HG02938 (cell line): ENCODE results near the gene CCDC88C.

ENCODE experiments used
- ATAC-seq: cut with Tn5 transposase; IDR thresholded peaks from one replicate; pipeline ENCODE4 v1.9.1; 2021; ENCODE audit warnings: mild to moderate bottlenecking, moderate library complexity; ENCODE audit not compliant: unreplicated experiment

The CCDC88C gene

GRCh38 chr14:91365552-91365951 lies 52.1 kb downstream of the CCDC88C start:
- no peak for ATAC-seq

GRCh38 chr14:91364524-91365270 lies 52.9 kb downstream of the CCDC88C start:
- no peak for ATAC-seq

GRCh38 chr14:91363776-91364523 lies 53.7 kb downstream of the CCDC88C start:
- ATAC-seq, result peak; percentile 55

- no peak for ATAC-seq
These were observed 56.3 kb downstream of the CCDC88C start for GRCh38 chr14:91361233-91361811.

GRCh38 chr14:91360490-91361232 lies 57.0 kb downstream of the CCDC88C start:
- ATAC-seq, result no peak

GRCh38 chr14:91358654-91359220 lies 58.9 kb downstream of the CCDC88C start:
- no peak for ATAC-seq

GRCh38 chr14:91358025-91358319 lies 59.6 kb downstream of the CCDC88C start:
- no peak for ATAC-seq

GRCh38 chr14:91357272-91358024 lies 60.2 kb downstream of the CCDC88C start:
- ATAC-seq, result no peak

GRCh38 chr14:91356181-91356763 lies 61.3 kb downstream of the CCDC88C start:
- no peak for ATAC-seq

GRCh38 chr14:91354979-91355685 lies 62.5 kb downstream of the CCDC88C start:
- ATAC-seq, result no peak

- ATAC-seq, result no peak
These were observed 63.3 kb downstream of the CCDC88C start for GRCh38 chr14:91354221-91354916.

GRCh38 chr14:91352728-91353692 lies 64.6 kb downstream of the CCDC88C start:
- no peak for ATAC-seq

GRCh38 chr14:91352053-91352452 lies 65.6 kb downstream of the CCDC88C start:
- no peak for ATAC-seq

GRCh38 chr14:91351512-91351862 lies 66.1 kb downstream of the CCDC88C start:
- no peak for ATAC-seq

GRCh38 chr14:91350813-91351511 lies 66.7 kb downstream of the CCDC88C start:
- peak; percentile 70 for ATAC-seq

GRCh38 chr14:91350483-91350812 lies 67.2 kb downstream of the CCDC88C start:
- ATAC-seq, result peak; percentile 1

- peak; percentile 53 for ATAC-seq
These were observed 68.0 kb downstream of the CCDC88C start for GRCh38 chr14:91349481-91350074.
